IPS-18c (cell line): ENCODE data around the gene NEUROG1.

Experiments used
- H3K4me3 ChIP-seq: 2 replicates; pipeline ENCODE4 v1.7.0; 2013; ENCODE audit warnings: low read depth, mild to moderate bottlenecking, low read length, moderate library complexity; ENCODE audit not compliant: insufficient read depth
- H3K9me3 ChIP-seq: one replicate; pipeline ENCODE4 v1.6.1; 2013; ENCODE audit warnings: mild to moderate bottlenecking, low read length, moderate library complexity; ENCODE audit not compliant: control insufficient read depth, insufficient read depth

NEUROG1 gene

GRCh38 chr5:135535820-135536801, at the start of gene NEUROG1:
Gene NEUROG1 (minus strand): TSS chr5:135535964. CDS start chr5:135535690, 274 bp downstream.
- H3K4me3 ChIP-seq, result peak within 1 kb of the TSS; percentile 35
- H3K9me3 ChIP-seq, result peaks cover 15% of the 10 kb centered on the region

GRCh38 chr5:135584918-135585317, 49.2 kb upstream of the NEUROG1 start:
- no peak overlapping the region for H3K4me3 ChIP-seq
- no peaks in the 10 kb centered on the region for H3K9me3 ChIP-seq

GRCh38 chr5:135584276-135584675, 48.5 kb upstream of the NEUROG1 start:
- H3K4me3 ChIP-seq, result no peak overlapping the region

GRCh38 chr5:135582099-135582781, 46.5 kb upstream of the NEUROG1 start:
- H3K4me3 ChIP-seq, result no peak overlapping the region
- no peaks in the 10 kb centered on the region for H3K9me3 ChIP-seq

More at GRCh38 chr5:135584276-135584675, 48.5 kb upstream of the NEUROG1 start:
- no peaks in the 10 kb centered on the region for H3K9me3 ChIP-seq

GRCh38 chr5:135578685-135579341, 43.0 kb upstream of the NEUROG1 start, which contains the start of gene CXCL14:
Gene CXCL14 (minus strand): TSS chr5:135578991. CDS start chr5:135578778, 213 bp downstream.
- H3K4me3 ChIP-seq, result peak within 1 kb of the TSS; percentile 63
- no peaks in the 10 kb centered on the region for H3K9me3 ChIP-seq

- Histone ChIP-seq H3K9me3 (no peaks in the 10 kb centered on the region), H3K4me3 (peak overlapping the region; percentile 63)
Measured at GRCh38 chr5:135578305-135578684, 42.5 kb upstream of the NEUROG1 start.

GRCh38 chr5:135577421-135577820, 41.7 kb upstream of the NEUROG1 start:
- Histone ChIP-seq H3K4me3 (no peak overlapping the region), H3K9me3 (no peaks in the 10 kb centered on the region)

GRCh38 chr5:135576075-135576599, 40.4 kb upstream of the NEUROG1 start:
- no peak overlapping the region for H3K4me3 ChIP-seq

GRCh38 chr5:135574493-135574892, 38.7 kb upstream of the NEUROG1 start:
- H3K4me3 ChIP-seq, result no peak overlapping the region
- no peaks in the 10 kb centered on the region for H3K9me3 ChIP-seq

More at GRCh38 chr5:135576075-135576599, 40.4 kb upstream of the NEUROG1 start:
- no peaks in the 10 kb centered on the region for H3K9me3 ChIP-seq

GRCh38 chr5:135571902-135572301, 36.1 kb upstream of the NEUROG1 start:
- Histone ChIP-seq H3K4me3 (no peak overlapping the region), H3K9me3 (no peaks in the 10 kb centered on the region)

GRCh38 chr5:135571066-135571609, 35.4 kb upstream of the NEUROG1 start:
- no peaks in the 10 kb centered on the region for H3K9me3 ChIP-seq
- H3K4me3 ChIP-seq, result no peak overlapping the region

- H3K4me3 ChIP-seq, result no peak overlapping the region
- H3K9me3 ChIP-seq, result no peaks in the 10 kb centered on the region
Measured at GRCh38 chr5:135570453-135570764, 34.6 kb upstream of the NEUROG1 start.

GRCh38 chr5:135569755-135570452, 34.1 kb upstream of the NEUROG1 start:
- no peaks in the 10 kb centered on the region for H3K9me3 ChIP-seq
- H3K4me3 ChIP-seq, result no peak overlapping the region

GRCh38 chr5:135568923-135569360, 33.2 kb upstream of the NEUROG1 start:
- Histone ChIP-seq H3K4me3 (no peak overlapping the region), H3K9me3 (no peaks in the 10 kb centered on the region)

GRCh38 chr5:135568246-135568645, 32.5 kb upstream of the NEUROG1 start:
- H3K4me3 ChIP-seq, result no peak overlapping the region
- no peaks in the 10 kb centered on the region for H3K9me3 ChIP-seq

- H3K4me3 ChIP-seq, result no peak overlapping the region
- no peaks in the 10 kb centered on the region for H3K9me3 ChIP-seq
Measured at GRCh38 chr5:135567661-135568060, 31.9 kb upstream of the NEUROG1 start.
